IMR-90 (cell line): ENCODE data around the gene ADGRL3. TPM values are rescaled to one million over a fixed set of nuclear protein-coding genes. Genes with fewer than 3 reads are reported as not detected.
A peak's percentile ranks its signal among the peaks of the same experiment; 100 is the strongest.

Source experiments
- ATAC-seq: fragments of 200-7000 bp; cut with Tn5 transposase; 2 replicates; pipeline ENCODE4 v1.9.1; 2020; ENCODE audit warnings: low read depth, mild to moderate bottlenecking, moderate library complexity
- BruUV-seq: library from RNA; stranded (reverse); fragments of 400-500 nt; replicated peaks from 2 replicates; lab custom pipeline; 2021; lab: Mats Ljungman, UMichigan
- CTCF ChIA-PET: fragments of 300-600 bp; formaldehyde crosslinking; extraction: SDS; loops from one replicate; lab custom pipeline; 2021; ENCODE audit warnings: antibody characterized with exemption; lab: Yijun Ruan, JAX
- POLR2A ChIA-PET: fragments of 300-600 bp; sonication (Branson Sonifier 250); formaldehyde crosslinking; loops from one replicate; lab custom pipeline; 2022; ENCODE audit warnings: antibody characterized with exemption; ENCODE audit not compliant: unreplicated experiment; lab: Charles Lee
- DNase-seq: peaks from one replicate; pipeline ENCODE4 v3.0.0; 2013
- H2AFZ ChIP-seq: replicated peaks from 2 replicates; pipeline ENCODE3; 2013; ENCODE audit warnings: low read length, mild to moderate bottlenecking; ENCODE audit not compliant: poor library complexity
- H2AK5ac ChIP-seq: 2 replicates; pipeline ENCODE4 v1.6.1; 2013; ENCODE audit warnings: low read depth, low read length, inconsistent platforms
- H2AK9ac ChIP-seq: replicated peaks from 2 replicates; pipeline ENCODE3; 2013; ENCODE audit warnings: mild to moderate bottlenecking, low read depth, low read length, moderate library complexity; ENCODE audit not compliant: poor library complexity
- H2BK120ac ChIP-seq: 2 replicates; pipeline ENCODE4 v1.6.1; 2013; ENCODE audit warnings: low read depth, low read length, inconsistent platforms
- H2BK15ac ChIP-seq: 3 replicates; pipeline ENCODE4 v1.6.1; 2013; ENCODE audit warnings: low read depth, low read length, inconsistent platforms
- H2BK20ac ChIP-seq: 2 replicates; pipeline ENCODE4 v1.6.1; 2013; ENCODE audit warnings: low read depth, mild to moderate bottlenecking, inconsistent platforms, low read length, moderate library complexity
- H2BK5ac ChIP-seq: 2 replicates; pipeline ENCODE4 v1.6.1; 2013; ENCODE audit warnings: mild to moderate bottlenecking, low read depth, low read length, inconsistent platforms; ENCODE audit not compliant: poor library complexity, severe bottlenecking
- H3K14ac ChIP-seq: replicated peaks from 2 replicates; pipeline ENCODE4 v1.6.1; 2013; ENCODE audit warnings: low read depth, low read length, inconsistent platforms
- H3K18ac ChIP-seq: 2 replicates; pipeline ENCODE4 v1.6.1; 2013; ENCODE audit warnings: low read depth, low read length, control low read depth
- H3K23ac ChIP-seq: 2 replicates; pipeline ENCODE4 v1.6.1; 2013; ENCODE audit warnings: low read depth, low read length, inconsistent platforms
- H3K27ac ChIP-seq: 2 replicates; pipeline ENCODE4 v1.5.1; 2013; ENCODE audit warnings: mild to moderate bottlenecking, control low read depth, low read length; ENCODE audit not compliant: insufficient read depth
- H3K27me3 ChIP-seq: 2 replicates; pipeline ENCODE4 v1.6.1; 2013; ENCODE audit warnings: low read length; ENCODE audit not compliant: control insufficient read depth, insufficient read depth
- H3K36me3 ChIP-seq: 2 replicates; pipeline ENCODE4 v1.6.1; 2013; ENCODE audit warnings: low read length, mixed read lengths; ENCODE audit not compliant: control insufficient read depth, insufficient read depth
- H3K4ac ChIP-seq: 2 replicates; pipeline ENCODE4 v1.6.1; 2013; ENCODE audit warnings: low read depth, low read length, inconsistent platforms
- H3K4me1 ChIP-seq: 2 replicates; pipeline ENCODE4 v1.6.1; 2013; ENCODE audit warnings: low read length, mixed read lengths; ENCODE audit not compliant: control insufficient read depth, insufficient read depth
- H3K4me2 ChIP-seq: 2 replicates; pipeline ENCODE4 v1.6.1; 2013; ENCODE audit warnings: low read depth, mild to moderate bottlenecking, control low read depth, low read length, moderate library complexity
- H3K4me3 ChIP-seq: 2 replicates; pipeline ENCODE4 v1.5.1; 2013; ENCODE audit warnings: low read depth, mild to moderate bottlenecking, control low read depth, low read length, moderate library complexity; ENCODE audit not compliant: insufficient read depth
- H3K56ac ChIP-seq: 2 replicates; pipeline ENCODE4 v1.6.1; 2013; ENCODE audit warnings: low read length, inconsistent platforms; ENCODE audit not compliant: insufficient read depth; ENCODE audit errors: extremely low read depth
- H3K79me1 ChIP-seq, 2 experiments: 2 replicates each; pipeline ENCODE4 v1.6.1; 2013; ENCODE audit warnings: low read length in 2 of 2, inconsistent platforms in 1 of 2, low read depth in 1 of 2
- H3K9ac ChIP-seq: 2 replicates; pipeline ENCODE4 v1.6.1; 2013; ENCODE audit warnings: low read depth, low read length, control low read depth
- H3K9me1 ChIP-seq: 2 replicates; pipeline ENCODE4 v1.6.1; 2013; ENCODE audit warnings: low read length, inconsistent platforms; ENCODE audit not compliant: insufficient read depth
- H3K9me3 ChIP-seq: 2 replicates; pipeline ENCODE4 v1.6.1; 2013; ENCODE audit warnings: low read length; ENCODE audit not compliant: control insufficient read depth, insufficient read depth
- H4K20me1 ChIP-seq: 2 replicates; pipeline ENCODE4 v1.6.1; 2013; ENCODE audit warnings: low read length, inconsistent platforms; ENCODE audit not compliant: insufficient read depth
- H4K5ac ChIP-seq: 2 replicates; pipeline ENCODE4 v1.6.1; 2013; ENCODE audit warnings: mild to moderate bottlenecking, low read depth, low read length, control low read depth
- H4K8ac ChIP-seq, 2 experiments: 2 replicates each; pipeline ENCODE4 v1.6.1; 2013; ENCODE audit warnings: low read depth in 2 of 2, low read length in 2 of 2, control low read depth in 1 of 2, inconsistent platforms in 1 of 2
- H4K91ac ChIP-seq: 2 replicates; pipeline ENCODE4 v1.6.1; 2013; ENCODE audit warnings: low read depth, low read length, inconsistent platforms; ENCODE audit not compliant: insufficient read depth
- CEBPB ChIP-seq: IDR thresholded peaks from 2 replicates; pipeline ENCODE4 v1.6.1; 2012; ENCODE audit warnings: low read depth, low read length, improper control_type of control experiment
- MAFK ChIP-seq: IDR thresholded peaks from 2 replicates; pipeline ENCODE4 v1.6.1; 2012; ENCODE audit warnings: low read depth, low read length, improper control_type of control experiment
- RFX5 ChIP-seq: IDR thresholded peaks from 2 replicates; pipeline ENCODE4 v1.8.0; 2012; ENCODE audit warnings: low read depth, mild to moderate bottlenecking, low read length, moderate library complexity
- SMC3 ChIP-seq: fragments of 150-350 bp; IDR thresholded peaks from 2 replicates; pipeline ENCODE4 v1.6.1; 2016; ENCODE audit warnings: low read depth, mild to moderate bottlenecking, antibody characterized with exemption, low read length, moderate library complexity
- dilution Hi-C: fragments of 300-500 bp; cut with HindIII; formaldehyde crosslinking; loops from one replicate; pipeline ENCODE4 v1.14.3; 2018; ENCODE audit warnings: low sequenced_read_pairs; ENCODE audit not compliant: unreplicated experiment
- in situ Hi-C: fragments of 300-500 bp; cut with MboI; formaldehyde crosslinking; loops from 3 replicates; pipeline ENCODE4 v1.14.3; 2019; ENCODE audit warnings: low sequenced_read_pairs, inconsistent platforms, mixed read lengths
- intact Hi-C: fragments of 100-400 bp; cut with micrococcal nuclease; formaldehyde crosslinking; loops from 2 replicates; pipeline ENCODE4 v1.10.0; 2022
- polyA plus RNA-seq, 3 experiments: library from polyadenylated mRNA; depleted of rRNA; stranded (reverse); fragments of >200 nt; gene quantifications; 2 replicates each; pipeline ENCODE4 v1.2.3, GENCODE V29; 2012; ENCODE audit warnings: low replicate concordance in 1 of 3
- total RNA-seq: library from RNA; depleted of rRNA; stranded (reverse); fragments of >200 nt; gene quantifications from 2 replicates; pipeline ENCODE4 v1.2.3, GENCODE V29; 2012

Gene ADGRL3
- total and polyA plus RNA-seq, 2 of the 4 experiments (the other 2 are of a cell fraction), result 0.46 to 2.5 TPM

DNA sequence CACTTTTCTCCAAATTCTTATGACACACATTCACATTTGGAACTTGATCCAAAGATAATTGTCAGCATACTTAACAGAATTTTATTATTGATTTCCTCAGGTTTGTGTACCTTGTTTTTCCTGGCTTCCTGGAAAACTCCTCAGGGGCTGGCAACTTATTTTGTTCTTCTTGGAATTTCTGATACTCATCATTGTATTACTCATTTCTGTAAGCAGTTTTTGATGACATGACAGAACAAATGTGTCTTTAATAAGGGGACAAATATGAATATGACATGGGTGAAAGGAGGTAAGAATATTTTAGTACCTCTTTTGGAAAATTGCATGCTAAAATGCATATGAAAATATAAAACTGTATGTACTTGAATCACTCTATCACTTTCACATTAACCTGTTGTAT, 237.8 kb downstream of the ADGRL3 start:
- Histone ChIP-seq H2AFZ (no peak overlapping the region), H3K79me1 (no peaks in the 10 kb centered on the region), H2AK5ac (no peak overlapping the region), H3K56ac (no peak overlapping the region), H3K4me1 (no peaks in the 10 kb centered on the region), H3K36me3 (no peaks in the 10 kb centered on the region), H3K9ac (no peak overlapping the region), H2AK9ac (no peak overlapping the region), H3K9me3 (no peaks in the 10 kb centered on the region), H3K14ac (no peak overlapping the region), H3K18ac (no peak overlapping the region), H4K20me1 (no peaks in the 10 kb centered on the region), H2BK20ac (no peak overlapping the region), H2BK5ac (no peak overlapping the region), H4K8ac (no peak overlapping the region), H3K27me3 (no peaks in the 10 kb centered on the region), H3K4ac (no peak overlapping the region), H3K4me2 (no peak overlapping the region), H3K4me3 (no peak overlapping the region), H2BK15ac (no peak overlapping the region), H4K91ac (no peak overlapping the region), H3K9me1 (no peaks in the 10 kb centered on the region), H4K5ac (no peak overlapping the region), H3K27ac (no peak overlapping the region), H3K23ac (no peak overlapping the region), H2BK120ac (no peak overlapping the region)
- POLR2A ChIA-PET, result no interaction called here
- DNase-seq (no peak), ATAC-seq (no peak)
- no peak for TF ChIP-seq SMC3
- TF ChIP-seq MAFK, result peak; percentile 48; the same call in 1 of the 2 replicates
- TF ChIP-seq RFX5, result no peak
- TF ChIP-seq CEBPB, result no peak
- no TSS peak for BruUV-seq
- CTCF ChIA-PET, result no interaction called here
- intact Hi-C loops (no loop called here), in situ Hi-C loops (no loop called here), dilution Hi-C loops (no loop called here)
